ENCODE data around the gene NIPSNAP2. TPM values are rescaled to one million over a fixed set of nuclear protein-coding genes. Genes with fewer than 3 reads are reported as not detected.
"Not testable (repeated sequence)": the region's sequence is repeated elsewhere in the genome, so short reads cannot be mapped to it uniquely, and the experiment has no call there.

The NIPSNAP2 gene
- total RNA-seq, 1 donor from 2014 or later, result 33.3 TPM

DNA sequence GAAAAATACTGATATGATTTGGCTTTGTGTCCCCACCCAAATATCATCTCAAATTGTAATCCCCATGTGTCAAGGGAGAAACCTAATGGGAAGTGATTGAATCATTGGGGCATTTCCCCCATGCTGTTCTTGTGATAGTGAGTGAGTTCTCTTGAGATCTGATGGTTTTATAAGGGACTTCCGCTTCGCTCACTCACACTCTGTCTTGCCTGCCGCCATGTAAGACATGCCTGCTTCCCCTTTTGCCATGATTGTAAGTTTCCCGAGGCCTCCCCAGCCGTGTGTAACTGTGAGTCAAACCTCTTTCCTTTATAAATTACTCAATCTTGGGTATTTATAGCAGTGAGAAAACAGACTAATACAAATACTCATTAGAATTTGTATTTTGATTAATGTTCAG lies 17.8 kb upstream of the NIPSNAP2 start:
- H3K4me3 ChIP-seq, result no peak overlapping the region
- DNase-seq (ENCODE audit: low spot score in 2 of 2), result no peak
- TF ChIP-seq, protein P1, sequence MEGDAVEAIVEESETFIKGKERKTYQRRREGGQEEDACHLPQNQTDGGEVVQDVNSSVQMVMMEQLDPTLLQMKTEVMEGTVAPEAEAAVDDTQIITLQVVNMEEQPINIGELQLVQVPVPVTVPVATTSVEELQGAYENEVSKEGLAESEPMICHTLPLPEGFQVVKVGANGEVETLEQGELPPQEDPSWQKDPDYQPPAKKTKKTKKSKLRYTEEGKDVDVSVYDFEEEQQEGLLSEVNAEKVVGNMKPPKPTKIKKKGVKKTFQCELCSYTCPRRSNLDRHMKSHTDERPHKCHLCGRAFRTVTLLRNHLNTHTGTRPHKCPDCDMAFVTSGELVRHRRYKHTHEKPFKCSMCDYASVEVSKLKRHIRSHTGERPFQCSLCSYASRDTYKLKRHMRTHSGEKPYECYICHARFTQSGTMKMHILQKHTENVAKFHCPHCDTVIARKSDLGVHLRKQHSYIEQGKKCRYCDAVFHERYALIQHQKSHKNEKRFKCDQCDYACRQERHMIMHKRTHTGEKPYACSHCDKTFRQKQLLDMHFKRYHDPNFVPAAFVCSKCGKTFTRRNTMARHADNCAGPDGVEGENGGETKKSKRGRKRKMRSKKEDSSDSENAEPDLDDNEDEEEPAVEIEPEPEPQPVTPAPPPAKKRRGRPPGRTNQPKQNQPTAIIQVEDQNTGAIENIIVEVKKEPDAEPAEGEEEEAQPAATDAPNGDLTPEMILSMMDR (IDR thresholded peaks at IDR 0.05), result no peak
- H3K36me3 ChIP-seq, result no peaks in the 10 kb centered on the region
- intact Hi-C loops (cut with DNase I), result no loop called here
- H3K27me3 ChIP-seq, result no peaks in the 10 kb centered on the region
- H3K4me1 ChIP-seq, result no peaks in the 10 kb centered on the region
- H3K27ac ChIP-seq, result no peak overlapping the region
- H3K9me3 ChIP-seq, result peaks cover 0 to 3% of the 10 kb centered on the region in 2 donors

DNA sequence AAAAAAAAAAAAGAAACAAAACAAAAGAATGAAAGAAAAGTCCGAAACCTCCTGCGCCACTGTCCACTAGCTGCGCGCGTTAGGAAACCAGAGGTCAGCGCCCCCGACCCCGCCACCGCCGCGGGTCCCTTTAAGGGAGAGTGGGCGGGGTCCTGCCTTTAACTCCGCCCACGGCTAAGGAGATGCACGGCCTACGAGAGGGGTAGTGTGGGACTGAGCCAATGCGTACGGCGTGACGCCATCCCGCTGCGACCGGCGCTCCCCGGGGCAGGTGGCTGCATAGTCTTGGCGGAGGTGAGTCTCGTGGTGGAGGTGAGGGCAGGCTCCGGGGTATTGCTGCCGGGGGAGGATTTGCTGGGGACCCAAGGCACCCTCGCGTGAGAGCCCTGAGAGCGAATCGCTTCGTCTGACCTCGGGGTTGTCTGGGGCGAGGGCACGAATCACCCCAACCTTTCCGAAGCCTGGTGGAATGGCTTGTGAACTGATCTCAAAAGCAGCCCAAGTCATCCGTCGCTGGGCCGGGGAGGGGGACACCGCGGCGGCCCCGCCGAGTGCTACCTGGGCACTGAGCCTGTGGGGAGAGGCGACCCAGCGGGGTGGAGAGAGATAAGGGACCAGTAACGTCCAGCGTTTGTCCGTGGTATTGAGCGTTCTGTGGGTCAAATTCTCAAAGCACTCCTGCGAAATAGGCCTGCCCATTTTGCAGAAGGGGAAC lies 12.6 kb upstream of the NIPSNAP2 start, which contains the start of gene MRPS17:
TSS of gene MRPS17 (plus strand) at position 241 of the 715 bp plus-strand sequence. CDS start 1,319 bp downstream, outside the sequence.
- H3K4me1 ChIP-seq, result peaks cover 0 to 5% of the 10 kb centered on the region in 2 donors
- H3K9me3 ChIP-seq, result no peaks in the 10 kb centered on the region
- H3K36me3 ChIP-seq, result peaks cover 7 to 18% of the 10 kb centered on the region in 2 donors
- peak within 1 kb of the TSS; percentile 85 to 90 for H3K27ac ChIP-seq
- peak within 1 kb of the TSS; percentile 88 to 99 for H3K4me3 ChIP-seq
- intact Hi-C loops (cut with DNase I), result loop anchor here (1.0 to 10.0 kb wide), 3 partner anchors 13 to 1197 kb away; partner anchors contain the start of genes NIPSNAP2 and SEC61G
- peak; percentile 69 to 93 for DNase-seq (ENCODE audit: low spot score in 2 of 2)
- H3K27me3 ChIP-seq, result no peaks in the 10 kb centered on the region
- TF ChIP-seq, protein P1 (IDR thresholded peaks at IDR 0.05), result no peak

DNA sequence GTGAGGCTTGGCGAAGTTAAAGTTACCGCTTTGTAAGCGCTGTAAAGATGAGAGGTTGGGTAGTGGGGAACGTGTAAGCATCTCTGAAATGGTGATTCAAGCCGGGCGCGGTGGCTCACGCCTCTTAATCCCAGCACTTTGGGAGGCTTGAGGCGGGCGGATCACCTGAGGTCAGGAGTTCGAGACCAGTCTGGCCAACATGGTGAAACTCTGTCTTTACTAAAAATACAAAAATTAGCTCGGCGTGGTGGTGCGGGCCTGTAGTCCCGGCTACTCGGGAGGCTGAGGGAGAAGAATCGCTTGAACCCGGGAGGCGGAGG lies 12.1 kb upstream of the NIPSNAP2 start:
- Histone ChIP-seq H3K27ac (peak overlapping the region; percentile 85 to 90), H3K4me3 (peak overlapping the region; percentile 88 to 99), H3K36me3 (peaks cover 7 to 18% of the 10 kb centered on the region in 2 donors)
- intact Hi-C loops (cut with DNase I), result loop anchor here (1.0 to 10.0 kb wide), 2 partner anchors 12 to 1198 kb away; partner anchors contain the start of genes NIPSNAP2 and SEC61G
- H3K4me1 ChIP-seq; H3K9me3 ChIP-seq; DNase-seq (ENCODE audit: low spot score in 2 of 2); H3K27me3 ChIP-seq: not testable (repeated sequence)

DNA sequence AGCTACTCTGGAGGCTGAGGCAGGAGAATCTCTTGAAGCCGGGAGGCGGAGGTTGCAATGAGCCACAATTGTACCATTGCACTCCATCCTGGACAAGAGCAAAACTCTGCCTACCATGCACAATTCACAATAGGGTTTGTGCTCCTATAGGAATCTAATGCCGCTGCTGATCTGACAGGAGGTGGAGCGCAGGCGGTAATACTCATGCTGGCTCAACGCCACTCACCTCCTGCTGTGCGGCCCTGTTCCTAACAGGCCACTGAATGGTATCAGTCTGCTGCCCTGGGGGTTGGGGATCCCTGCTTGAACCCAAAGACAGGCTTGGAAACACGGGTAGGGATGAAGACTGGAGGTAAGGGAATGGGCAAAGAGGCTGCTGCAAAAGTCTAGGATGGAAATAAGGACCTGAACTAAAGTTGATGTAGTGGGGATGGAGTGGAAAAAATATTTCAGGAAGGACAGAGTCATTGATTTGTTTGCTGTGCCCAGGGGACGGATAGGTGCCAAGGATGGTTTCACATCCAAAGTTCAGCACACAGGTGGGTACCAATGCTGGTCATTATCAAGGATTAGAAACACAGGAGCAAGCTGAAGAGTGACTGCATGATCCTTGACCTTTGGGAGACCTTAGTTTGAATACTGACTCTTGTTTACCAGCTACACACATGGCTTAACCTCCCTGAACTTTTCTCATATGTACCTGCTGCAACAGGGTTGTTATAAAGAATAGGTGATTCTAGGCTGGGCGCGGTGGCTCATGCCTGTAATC lies 10.5 kb upstream of the NIPSNAP2 start:
- Histone ChIP-seq H3K36me3 (peaks cover 7 to 18% of the 10 kb centered on the region in 2 donors), H3K4me3 (no peak overlapping the region), H3K27ac (no peak overlapping the region), H3K4me1 (peaks cover 0 to 5% of the 10 kb centered on the region in 2 donors), H3K27me3 (no peaks in the 10 kb centered on the region), H3K9me3 (no peaks in the 10 kb centered on the region)
- intact Hi-C loops (cut with DNase I), result loop anchor here (10.0 kb wide), 1 partner anchor 1199 kb away; the partner anchor contains the start of gene SEC61G
- TF ChIP-seq, protein P1 (IDR thresholded peaks at IDR 0.05), result no peak
- DNase-seq (ENCODE audit: low spot score in 2 of 2), result no peak

DNA sequence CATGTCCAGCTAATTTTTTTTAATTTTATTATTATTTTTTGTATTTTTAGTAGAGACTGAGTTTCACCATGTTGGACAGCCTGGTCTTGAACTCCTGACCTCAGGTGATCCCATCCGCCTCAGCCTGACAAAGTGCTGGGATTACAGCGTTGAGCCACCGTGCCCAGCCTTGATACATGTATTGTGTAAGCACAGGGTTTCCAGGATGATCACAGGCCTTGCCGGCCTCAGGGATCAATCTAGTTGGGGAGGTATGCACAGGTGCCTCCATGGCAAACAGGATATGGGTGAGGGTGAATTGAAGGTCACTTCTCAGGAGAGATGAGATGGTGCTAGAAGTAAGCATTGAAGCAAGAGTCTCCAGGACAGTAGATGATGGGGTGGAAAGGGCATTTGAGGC lies 7.2 kb upstream of the NIPSNAP2 start:
- Histone ChIP-seq H3K27me3 (no peaks in the 10 kb centered on the region), H3K9me3 (no peaks in the 10 kb centered on the region), H3K36me3 (peaks cover 7 to 18% of the 10 kb centered on the region in 2 donors), H3K27ac (no peak overlapping the region), H3K4me3 (no peak overlapping the region), H3K4me1 (peaks cover 0 to 5% of the 10 kb centered on the region in 2 donors)
- DNase-seq (ENCODE audit: low spot score in 2 of 2), result no peak
- intact Hi-C loops (cut with DNase I), result loop anchor here (10.0 kb wide), 1 partner anchor 1202 kb away; the partner anchor contains the start of gene SEC61G
- TF ChIP-seq, protein P1 (IDR thresholded peaks at IDR 0.05), result no peak
